GM21576 (cell line): ENCODE measurements around the gene DDX56.
"Not testable (repeated sequence)": the region's sequence is repeated elsewhere in the genome, so short reads cannot be mapped to it uniquely, and the experiment has no call there.

Experiments used
- ATAC-seq: cut with Tn5 transposase; IDR thresholded peaks from one replicate; pipeline ENCODE4 v1.9.1; 2021; ENCODE audit warnings: mild to moderate bottlenecking, moderate library complexity; ENCODE audit not compliant: unreplicated experiment

DDX56 gene

DNA sequence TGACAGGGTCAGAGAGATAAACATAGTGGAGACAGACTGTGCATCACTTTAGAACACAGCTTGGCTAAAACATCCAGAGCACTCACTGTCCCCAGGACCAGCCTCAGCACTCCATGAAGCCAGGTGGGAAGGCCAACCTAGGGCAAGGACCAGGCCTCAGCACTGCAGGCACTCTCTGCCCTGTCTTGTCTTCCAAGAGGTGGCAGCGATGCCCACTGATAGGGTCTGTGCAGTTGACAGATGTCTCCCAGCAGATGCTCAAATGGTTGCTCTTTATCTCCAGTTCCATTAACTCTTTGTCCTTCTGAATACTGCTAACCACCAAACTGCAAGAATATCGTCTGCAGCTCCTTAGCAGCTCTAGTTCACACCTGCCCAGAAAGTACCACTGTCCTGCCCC lies 9.1 kb downstream of the DDX56 start:
- no peak for ATAC-seq

DNA sequence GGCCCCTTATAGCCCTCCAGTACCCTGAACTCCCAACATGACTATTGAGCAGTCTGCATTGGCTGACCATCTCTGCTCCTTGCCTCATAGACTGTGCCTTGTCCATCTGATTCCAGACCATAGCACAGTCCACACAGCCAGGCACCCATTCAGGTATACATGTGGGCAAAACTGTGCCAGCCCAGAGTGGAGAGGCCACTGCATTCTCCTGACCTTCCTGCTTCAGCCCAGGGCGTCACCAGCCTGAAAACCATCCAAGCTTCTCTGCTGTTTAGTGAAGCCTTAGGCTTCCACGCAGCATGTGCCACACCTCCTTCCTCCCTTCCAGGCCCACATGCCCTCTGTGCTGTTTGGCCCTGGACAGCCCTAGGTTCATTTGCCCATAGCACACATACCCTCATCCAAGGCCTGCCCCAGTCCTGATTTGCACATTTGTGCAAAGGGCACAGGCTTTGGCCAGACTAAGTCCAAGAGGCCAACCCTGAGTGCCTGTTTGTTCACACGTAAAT lies 10.5 kb downstream of the DDX56 start:
- ATAC-seq, result no peak

DNA sequence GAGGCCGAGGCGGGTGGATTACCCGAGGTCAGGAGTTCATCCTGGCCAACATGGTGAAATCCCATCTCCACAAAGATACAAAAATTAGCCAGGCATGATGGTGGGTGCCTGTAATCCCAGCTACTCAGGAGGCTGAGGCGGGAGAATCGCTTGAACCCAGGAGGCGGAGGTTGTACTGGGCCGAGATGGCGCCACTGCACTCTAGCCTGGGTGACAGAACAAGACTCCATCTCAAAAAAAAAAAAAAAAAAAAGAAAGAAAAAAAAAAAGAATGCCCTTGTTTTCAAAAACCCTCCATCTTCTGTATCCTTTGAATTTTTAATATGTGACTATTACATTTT lies 11.1 kb downstream of the DDX56 start:
- ATAC-seq, result not testable (repeated sequence)

DNA sequence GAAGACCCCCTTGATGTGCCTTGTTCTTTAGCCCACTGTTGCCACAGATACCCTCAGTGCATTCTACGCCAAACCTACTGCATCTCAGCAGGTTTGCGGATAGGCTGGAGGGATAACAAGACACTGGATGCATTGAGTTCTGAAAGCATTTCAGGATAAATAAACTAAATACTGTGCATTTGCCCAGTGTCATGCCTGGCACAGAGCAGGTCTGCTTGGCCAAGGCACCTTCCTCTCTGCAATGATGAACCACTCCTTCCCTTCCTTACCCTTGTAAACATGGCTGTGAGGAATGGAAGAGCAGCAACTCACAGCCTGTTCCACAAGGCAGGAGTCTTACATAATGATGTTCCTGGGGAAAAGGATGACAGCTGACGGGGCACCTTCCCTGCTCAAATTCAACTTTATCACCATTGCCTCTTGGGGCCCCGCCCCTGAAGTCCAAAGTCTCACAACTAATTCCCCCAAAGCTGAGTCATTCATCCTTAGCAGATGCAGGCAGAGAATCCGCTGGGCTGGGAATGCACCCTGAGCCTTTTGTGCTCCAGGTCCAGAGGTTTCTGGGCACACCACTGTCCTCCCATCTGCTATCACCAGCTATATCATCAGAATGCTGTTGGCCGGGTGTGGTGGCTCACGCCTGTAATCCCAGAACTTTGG lies 11.6 kb downstream of the DDX56 start:
- ATAC-seq, result no peak

DNA sequence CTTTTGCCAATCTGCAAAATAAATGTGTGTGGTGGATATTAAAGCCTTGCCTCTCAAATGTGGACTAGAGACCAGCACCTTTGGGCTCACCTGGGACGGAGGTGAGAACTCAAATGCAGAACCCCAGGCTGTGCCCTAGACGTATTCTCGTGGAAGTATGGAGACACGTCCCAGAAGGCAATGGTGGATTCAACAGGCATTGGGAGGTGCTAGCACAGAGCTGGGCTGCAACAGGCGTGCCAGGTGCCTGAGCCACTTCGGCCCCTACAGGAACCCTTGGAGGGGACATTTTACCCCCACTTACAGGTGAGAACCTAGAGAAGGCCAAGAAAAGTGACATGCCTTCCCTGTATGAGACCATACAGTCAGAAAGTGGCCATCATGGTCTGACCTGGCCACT lies 12.2 kb downstream of the DDX56 start:
- ATAC-seq, result no peak

DNA sequence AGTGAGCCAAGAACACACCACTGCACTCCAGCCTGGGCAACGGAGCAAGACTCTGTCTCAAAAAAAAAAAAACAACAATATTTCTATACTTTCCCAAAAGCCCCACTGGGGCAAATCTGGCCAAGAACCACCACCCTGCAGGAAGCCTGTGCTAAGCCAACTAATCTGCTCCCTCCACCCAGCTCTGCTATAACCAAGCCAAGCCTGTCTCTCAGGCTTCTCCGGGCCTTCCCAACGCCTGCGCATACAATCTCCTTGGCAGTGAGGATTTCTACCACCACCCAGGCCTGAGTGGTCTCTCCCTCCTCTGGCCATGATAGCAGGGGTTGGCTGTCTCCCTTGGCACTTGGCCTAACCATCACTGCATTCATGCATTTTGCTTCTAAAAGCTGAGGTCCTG lies 14.2 kb downstream of the DDX56 start:
- no peak for ATAC-seq

DNA sequence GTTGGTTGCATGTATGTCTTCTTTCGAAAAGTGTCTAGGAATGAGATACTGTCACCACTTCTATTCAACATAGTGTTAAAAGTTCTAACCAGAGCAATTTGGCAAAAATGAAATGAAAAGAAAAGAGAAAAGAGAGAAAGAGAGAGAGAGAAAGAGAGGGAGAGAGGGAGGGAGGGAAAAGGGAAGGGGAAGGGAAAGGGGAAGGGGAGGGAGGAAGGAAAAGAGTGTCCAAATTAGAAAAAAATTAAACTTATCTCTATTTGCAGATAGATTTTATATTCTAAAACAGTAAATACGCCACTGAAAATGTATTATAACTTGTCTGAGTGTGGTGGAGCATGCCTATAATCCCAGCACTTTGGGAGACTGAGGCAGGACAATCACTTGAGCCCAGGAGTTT lies 16.2 kb downstream of the DDX56 start:
- ATAC-seq, result no peak

DNA sequence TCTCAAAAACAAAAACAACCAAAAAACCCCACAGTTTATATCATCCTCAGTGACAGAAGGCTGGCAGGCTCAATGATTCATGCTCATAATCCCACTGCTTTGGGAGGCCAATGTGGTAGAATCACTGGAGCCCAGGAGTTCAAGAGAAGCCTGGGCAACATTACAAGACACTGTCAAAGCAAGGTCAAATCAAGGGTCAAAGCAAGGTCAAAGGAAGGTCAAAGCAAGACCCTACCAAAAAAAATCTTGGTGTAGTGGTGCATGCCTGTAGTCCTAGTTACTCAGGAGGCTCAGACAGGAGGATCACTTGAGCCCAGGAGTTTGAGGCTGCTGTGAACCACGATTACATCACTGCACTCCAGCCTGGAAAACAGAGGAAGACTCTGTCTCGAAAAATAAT lies 18.4 kb downstream of the DDX56 start:
- ATAC-seq, result no peak

DNA sequence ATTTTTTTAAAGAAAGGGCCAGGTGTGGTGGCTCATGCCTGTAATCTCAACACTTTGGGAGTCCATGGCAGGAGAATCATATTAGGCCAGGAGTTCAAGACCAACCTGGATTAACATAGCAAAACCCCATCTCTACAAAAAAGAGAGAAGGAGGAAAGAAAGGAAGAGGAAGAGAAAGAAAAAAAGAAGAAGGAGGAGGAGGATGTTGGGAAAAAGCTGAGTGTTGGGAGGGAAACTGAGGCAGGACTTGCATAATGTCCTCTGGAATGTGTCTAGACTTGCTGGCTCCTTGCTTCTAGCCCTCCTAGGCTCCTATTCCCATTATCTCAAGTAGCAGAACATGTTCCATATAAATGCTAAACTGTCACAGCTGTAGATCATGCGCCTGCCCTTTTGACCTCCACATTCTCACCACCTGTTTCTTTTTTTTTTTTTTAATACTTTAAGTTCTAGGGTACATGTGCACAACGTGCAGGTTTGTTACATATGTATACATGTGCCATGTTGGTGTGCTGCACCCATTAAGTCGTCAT lies 21.2 kb downstream of the DDX56 start:
- not testable (repeated sequence) for ATAC-seq

DNA sequence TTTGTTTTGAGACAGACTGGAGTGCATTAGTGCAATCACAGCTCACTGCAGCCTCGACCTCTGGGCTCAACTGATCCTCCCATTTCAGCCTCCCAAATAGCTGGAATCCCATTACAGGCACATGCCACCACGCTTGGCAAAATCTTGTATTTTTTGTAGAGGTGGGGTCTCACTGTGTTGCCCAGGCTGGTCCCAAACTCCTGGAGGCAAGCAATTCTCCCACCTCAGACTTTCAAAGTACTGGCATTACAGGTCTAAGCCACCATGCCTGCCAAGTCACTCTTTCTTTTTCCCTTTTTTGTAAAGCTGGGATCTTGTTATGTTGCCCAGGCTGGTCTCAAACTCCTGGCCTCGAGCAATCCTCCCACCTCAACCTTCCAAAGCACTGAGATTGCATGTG lies 24.3 kb downstream of the DDX56 start:
- no peak for ATAC-seq

DNA sequence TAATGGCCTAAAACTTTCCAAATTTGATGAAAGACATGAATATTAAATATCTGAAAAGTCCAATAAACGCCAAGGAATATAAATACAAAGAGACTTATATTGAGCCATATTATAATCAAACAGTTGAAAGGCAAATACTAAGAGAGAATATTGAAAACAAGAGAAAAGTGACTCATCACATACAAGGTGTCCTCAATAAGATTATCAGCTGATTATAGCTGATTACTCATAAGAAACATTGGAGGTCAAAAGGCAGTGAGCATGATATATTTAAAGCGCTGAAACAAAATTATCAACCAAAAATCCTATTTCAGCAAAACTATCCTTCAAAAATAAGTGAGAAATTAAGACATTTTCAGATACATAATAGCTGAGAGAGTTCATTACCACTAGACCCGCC lies 24.8 kb downstream of the DDX56 start:
- ATAC-seq, result no peak

DNA sequence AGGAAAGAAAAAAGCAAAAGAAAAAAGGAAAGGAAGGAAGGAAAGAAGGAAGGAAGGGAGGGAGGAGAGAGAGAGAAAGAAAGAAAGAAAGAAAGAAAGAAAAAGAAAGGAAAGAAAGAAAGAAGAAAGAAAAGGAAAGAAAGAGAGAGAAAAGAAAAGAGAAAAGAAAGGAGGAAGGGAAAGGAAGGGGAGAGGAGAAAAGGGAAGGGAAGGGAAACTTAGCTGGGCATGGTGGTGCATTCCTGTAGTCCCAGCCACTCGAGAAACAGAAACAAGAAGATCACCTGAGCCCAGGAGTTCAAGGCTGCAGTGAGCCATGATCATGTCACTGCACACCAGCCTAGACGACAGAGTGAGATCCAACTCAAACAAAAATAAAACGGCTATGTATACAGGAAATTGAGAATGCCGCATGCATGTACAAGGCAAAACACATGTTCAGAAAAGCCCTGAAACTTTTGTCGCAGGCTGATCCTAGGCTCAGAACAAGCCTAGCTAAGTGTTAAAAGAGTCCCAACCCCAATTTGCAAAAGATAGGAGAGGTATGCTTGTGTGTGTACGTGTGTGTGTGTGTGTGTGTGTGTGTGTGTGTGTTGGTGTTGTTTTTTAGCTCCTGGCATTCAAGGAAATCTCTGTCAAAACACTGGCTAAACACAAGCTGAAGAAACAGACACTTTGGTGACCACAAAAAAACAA lies 26.0 kb downstream of the DDX56 start:
- ATAC-seq, result no peak

DNA sequence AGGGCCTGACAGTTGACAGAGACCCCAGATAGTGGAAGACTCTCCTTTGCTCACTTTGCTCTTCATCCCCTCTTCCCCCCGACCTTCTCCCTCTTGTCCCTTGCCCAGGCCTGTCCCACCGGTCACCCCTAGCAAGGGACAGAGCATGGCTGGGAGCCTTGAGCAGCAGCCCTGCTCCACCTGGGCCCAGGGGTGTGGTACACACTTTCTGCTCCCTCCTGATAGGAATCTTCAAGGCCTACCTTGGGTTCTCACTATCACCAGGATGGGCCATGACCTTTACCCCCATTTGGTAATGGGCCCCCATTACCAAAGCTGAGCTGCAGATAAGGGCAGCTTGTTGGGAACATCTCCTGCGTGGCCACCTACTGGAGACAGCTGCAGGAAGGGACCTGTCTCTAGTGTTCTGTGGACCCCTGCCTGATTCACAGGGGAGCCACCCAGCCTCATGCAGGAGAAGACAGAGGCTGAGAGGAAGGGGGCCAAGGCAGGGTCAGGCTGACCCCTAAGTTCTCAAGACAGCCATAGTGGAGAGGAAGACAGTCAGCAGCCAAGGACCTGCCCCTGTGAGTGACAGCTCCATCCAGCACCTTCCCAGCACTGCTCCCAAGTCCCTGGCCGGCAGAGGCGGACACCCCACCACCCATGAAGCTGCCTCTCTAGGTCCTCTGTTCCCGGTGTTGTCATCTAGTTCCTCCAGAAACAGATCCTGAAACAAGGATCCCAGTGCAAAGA lies 31.7 kb downstream of the DDX56 start:
- no peak for ATAC-seq

DNA sequence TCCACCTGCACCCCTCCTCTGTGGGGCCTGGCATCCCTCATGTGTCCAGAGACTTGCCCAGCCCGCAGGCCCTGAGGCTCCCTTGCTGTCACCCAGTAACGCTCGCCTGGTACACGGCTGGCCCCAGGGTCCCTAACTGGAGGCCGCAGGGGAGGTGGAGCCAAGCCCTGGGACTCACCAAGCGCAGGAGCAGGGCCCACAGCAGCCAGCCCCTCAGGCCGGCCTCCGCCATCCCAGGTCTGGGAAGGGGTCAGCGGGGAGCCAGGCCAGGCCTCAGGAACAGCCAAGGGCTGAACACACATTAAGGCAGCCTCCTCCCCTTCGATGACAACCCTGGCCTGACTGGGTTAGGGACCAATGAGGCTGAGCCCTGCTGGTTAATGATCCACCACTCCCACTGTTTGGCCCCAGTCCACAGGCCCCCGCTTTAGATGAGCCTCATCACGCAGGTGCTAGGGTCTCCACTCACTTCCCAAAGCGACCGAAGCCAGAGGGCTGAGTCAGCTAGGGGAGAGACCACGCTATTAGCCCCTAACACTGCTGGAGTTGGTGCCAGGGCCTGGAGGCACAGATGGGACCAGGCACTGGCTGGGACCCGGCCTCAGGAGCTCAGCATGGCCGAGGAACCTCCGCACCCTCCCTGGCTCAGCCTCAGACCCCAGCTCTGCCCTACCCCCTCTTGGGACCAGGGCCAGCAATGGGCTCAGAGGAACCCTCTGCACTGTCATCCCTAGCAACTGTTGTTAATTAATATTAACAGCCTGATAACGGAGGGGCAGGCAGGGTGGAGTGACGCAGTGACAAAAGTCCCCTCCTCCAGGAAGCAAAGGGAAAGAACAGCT lies 32.5 kb downstream of the DDX56 start, which contains the start of gene NPC1L1:
Gene NPC1L1, minus strand, starts transcription at position 303 of the 842 bp plus-strand sequence. Its CDS starts 71 bp downstream, at position 232.
- no peak for ATAC-seq

DNA sequence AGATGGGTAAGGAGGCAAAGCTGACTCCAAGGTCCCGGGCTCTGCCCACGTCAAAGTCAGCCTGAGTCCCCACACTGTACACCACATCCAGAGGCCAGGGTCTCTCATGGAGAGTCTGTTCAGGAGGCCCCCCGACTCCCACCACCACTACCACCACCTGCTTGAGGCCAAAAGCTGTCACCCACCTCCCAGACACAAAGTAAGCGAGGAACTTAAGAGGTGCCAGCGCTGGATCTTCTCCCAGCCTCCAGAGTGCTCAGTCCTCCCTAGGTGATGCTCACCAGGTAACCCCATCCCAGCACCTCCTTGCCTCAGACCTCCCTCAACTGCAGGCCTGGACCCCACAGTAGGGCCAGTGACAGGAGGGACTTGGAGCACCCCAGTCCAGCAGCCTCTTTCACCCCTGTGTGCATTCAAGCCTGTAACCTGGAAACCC lies 33.1 kb downstream of the DDX56 start:
- no peak for ATAC-seq

DNA sequence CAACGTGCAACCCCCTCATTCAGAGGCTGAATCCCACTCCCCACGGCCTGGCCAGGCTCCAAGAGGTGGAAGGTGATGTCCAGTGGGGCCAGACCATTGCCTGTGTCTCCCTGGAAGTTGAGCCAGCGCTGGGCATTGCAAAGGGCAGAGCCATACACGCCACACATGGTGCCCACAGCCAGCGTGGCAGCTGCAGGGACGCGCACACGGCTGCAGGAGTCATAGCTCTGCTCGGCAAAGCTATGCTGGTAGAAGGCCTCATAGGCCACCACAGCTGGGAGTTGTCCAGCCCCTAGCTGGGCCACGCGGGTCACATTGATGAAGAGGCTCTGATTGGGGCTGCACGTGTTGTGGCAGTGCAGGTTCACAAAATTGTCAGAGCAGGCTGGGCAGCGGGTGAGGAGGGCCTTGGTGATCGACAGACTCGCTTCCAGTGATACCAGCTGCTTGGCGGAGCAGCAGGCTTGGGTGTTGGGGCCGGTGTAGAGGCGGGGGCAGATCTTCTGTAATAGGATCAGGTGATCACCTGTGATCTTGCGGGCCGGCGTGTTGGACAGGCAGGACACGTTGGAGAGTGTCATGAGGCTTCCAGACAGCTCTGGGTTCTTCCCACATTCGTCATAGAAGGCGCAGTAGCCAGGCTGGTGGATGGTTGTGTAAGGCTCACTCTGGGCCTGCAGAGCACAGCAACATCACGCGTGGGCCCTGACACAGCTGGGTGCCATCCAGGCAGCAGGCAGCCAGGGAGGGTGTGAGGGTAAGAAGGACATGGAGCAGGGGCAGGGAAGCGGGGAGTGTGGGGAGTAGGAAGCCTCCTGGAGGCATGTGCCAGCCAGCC lies 33.8 kb downstream of the DDX56 start:
- ATAC-seq, result no peak

DNA sequence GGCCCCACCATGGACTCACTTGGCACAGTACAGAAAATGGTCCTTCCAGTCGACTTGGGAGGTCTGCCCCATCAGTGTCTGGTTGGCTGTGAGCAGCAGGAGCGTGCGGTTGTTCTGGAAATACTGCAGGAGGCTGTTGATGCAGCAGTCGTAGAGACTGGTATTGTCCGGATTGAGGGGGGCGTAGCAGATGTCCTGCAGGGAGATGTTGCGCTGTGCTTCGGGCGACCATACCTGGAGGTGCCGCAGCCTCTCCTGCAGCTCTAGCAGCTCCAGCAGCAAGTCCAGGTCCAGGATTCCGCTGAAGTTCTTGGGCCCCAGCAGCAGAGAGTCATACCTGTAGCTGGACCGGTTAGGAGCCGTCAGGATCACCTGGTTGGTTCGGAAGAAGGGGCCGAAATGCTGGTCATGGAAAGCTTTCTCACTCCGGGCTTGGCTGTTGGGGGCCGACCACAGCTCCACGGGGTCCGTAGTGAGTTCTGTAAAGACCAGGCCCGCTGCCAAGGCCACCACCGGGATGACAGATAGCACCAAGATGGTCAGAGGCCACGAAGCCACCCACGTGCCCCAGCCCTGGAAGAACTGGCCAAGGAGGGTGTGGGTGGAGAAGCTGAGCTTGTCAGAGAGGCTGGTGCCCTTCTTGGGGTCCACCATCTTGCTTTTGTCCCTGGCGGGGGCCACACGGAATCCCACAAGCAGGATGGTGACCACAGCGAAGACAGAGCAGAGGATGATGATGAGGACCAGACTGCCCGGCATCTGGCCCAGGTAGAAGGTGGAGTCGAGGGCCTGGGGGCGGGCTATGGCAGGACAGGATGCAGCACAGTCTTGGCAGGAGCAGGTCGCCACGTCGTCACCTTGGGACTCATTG lies 34.7 kb downstream of the DDX56 start:
- no peak for ATAC-seq

DNA sequence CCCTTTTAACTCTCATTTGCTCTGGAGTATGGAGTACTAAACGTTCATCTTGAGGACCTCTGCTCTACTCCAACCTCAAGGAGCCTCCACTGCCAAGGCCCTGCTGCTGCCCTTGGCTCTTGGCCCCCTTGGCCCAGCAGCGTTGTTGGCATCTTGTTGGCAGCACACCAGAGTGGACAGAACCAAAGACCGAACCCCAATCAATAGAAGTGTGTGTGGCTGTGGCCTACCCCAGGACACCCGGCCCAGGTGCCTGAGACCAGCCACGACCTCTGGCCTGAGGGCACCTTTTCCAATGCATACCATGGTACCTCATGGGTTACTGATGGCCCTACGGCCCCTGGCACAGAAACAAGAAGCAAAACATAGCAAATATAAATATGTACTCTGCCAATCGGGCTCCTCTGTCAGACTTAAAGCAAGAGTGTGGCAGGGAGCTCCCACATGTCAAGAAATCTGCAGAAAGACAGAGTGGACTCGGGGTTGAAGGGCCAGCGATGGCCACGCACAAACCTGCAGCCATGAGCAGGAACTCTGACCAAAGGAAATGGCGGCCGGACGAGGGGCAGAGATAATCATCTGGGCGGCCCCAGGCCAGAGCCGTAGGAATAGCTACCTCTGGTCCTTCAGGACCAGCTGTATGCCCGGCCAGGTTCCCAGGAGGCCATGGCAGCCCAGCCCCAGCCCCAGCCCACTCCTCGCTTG lies 35.5 kb downstream of the DDX56 start:
- ATAC-seq, result no peak
